Activated CD8-positive, alpha-beta memory T cell treated with anti-CD3 and anti-CD28 coated beads for 24 hours (primary cell): Measurements from ENCODE around the gene TPK1.
"Not testable (repeated sequence)": the region's sequence is repeated elsewhere in the genome, so short reads cannot be mapped to it uniquely, and the experiment has no call there.

Experiments
- DNase-seq: peaks from one replicate; pipeline ENCODE4 v3.0.0-alpha.2; 2020

TPK1 gene

DNA sequence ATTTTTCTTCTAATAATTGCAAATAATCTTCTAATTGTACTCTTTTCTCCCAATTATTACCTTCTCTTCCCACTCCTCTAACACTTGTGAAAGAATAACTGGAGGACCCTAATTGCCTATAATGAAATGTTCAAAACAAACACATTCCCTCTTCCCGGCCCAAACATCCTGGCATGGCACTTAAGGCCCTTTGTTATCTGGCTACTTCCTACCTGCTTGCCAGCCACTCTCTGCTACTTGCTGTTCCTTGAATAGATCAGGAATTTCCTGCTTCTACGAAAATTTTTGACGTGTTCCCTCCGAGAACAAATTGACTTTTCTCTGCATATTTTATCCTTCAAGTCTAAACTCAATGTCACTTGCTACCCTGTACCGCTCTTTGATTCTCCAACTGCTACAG, 376.2 kb downstream of the TPK1 start:
- DNase-seq: no peak

- DNase-seq: no peak
These were observed 380.8 kb downstream of the TPK1 start for GRCh38 chr7:144455040-144455404.

DNA sequence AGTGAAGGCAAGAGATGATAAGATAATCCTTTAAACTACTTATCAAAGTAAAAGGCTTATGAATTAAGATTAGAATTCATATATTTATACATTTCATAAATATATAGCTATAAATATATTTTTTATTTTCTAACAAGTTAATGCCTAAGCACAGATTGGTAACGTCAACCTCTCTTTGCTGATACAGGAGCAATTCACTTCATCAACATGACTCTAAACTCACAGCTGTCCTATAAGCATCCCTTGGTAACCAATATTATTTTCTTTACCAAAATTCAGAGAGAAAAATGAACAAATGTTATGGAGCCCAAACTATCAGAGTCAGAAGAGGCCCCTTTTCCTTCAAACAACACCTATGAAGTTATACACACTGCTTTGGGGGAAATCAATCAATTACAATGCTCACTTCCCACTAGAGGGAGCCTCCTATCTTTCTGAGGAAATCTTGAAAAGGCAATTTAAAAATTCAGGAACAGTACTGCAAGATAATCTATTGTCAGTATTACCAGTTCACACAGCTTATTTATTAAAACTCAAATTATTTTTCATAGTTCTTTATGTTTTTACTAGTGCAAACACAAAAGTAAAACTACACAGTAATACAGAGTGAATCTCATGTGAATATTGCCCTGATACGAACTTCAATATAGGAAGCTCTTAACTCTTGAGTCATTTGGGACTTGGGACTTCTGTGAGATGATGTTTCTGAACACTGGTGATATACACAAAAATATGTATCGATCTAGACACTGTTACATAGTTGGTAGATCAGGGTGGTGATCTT, 381.4 kb downstream of the TPK1 start:
- DNase-seq: no peak

DNA sequence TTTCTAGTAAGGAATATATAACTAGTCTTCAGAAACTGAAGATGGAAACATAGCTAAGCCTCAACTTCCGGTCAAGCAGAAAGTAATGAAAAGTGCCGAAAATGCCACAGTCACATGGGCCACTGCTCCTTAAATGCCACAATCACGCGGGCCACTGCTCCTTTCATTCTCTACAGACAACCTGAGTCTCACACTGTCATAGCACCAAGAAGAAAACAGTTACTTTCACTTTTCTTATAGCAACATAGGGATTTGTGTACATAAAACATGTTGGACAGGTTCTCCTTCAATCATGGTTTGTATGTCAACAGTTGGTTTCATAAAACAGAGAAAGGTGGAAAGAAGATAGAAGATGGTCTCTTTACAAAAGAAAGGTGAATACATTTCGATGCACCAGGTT, 383.8 kb downstream of the TPK1 start:
- DNase-seq: no peak

DNA sequence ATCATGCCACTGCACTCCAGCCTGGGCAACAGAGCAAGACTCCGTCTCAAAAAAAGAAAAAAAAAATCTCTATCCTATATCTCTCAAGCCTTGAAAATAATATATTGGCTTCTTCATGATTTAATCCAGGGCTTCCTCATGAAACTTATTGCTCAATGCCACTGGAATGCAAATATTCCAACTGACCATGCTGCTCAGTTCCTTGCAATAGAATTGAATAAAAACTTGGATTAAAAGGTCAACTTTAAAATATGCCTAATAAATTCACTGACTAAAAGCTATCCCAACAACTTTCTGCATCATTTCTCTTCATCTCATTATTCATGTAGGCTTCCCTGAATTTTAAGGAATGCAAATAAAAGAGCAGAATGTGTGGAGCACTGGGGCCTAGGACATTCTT, 390.3 kb downstream of the TPK1 start:
- DNase-seq: no peak

DNA sequence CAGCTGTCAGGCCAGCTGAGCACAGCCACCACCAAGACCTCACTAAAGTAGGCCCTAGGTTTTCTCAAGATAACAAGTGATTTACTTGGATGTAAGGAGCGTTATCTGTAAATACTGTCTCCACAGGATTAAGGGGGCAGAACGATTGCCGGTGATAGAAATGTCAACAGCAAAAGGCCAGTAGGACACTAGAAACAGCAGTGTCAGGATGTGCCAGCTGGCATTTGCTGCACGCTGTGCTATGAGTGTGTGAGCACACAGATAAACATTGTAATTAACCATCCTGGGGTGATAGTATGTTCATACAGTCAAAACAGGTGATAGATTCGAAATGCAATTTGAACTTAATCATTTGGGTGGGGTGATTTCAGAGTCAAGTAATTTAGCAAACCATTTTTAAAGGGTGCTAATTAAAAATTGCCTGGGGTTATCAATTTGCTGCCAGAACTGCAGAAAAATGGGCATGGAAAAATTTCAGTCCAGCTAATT, 396.1 kb downstream of the TPK1 start:
- DNase-seq: no peak

- no peak for DNase-seq
These were observed 397.1 kb downstream of the TPK1 start for GRCh38 chr7:144438759-144439158.

GRCh38 chr7:144437370-144438191, 398.3 kb downstream of the TPK1 start:
- DNase-seq: no peak

GRCh38 chr7:144436500-144436899, 399.4 kb downstream of the TPK1 start:
- no peak for DNase-seq

DNA sequence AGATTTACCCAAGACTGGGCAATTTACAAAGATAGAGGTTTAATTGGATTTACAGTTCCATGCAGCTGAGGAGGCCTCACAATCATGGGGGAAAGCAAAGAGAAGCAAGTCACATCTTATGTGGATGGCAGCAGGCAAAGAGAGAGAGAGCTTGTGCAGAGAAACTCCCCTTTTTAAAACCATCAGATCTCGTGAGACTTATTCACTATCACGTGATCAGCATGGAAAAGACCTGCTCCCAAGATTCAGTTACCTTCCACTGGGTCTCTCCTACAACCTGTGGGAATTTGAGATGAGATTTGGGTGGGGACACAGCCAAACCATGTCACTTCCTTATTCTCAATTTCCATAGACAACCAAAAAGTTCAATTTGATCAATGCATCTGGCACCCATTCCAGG, 407.4 kb downstream of the TPK1 start:
- DNase-seq: no peak

- DNase-seq: not testable (repeated sequence)
These were observed 408.3 kb downstream of the TPK1 start for GRCh38 chr7:144427539-144427938.

DNA sequence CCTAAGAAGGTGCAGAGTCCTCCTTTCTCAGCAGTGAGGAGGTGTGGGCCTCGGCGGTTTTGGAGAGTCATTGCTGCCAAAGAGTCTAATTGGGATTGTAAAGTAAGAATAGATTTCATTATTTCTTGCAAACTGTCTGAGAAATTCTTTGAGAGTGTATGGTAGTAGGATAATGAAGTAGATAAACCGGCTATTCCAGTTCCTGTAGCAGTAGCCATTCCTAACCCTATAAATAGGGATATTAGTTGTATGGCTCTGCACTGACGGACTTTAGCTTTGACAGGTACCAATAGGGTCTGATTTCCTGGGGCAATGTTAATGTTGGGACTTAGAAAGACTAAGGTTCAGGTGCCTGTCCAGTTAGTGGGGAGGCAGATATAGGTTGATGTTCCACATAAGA, 416.9 kb downstream of the TPK1 start:
- DNase-seq: not testable (repeated sequence)

DNA sequence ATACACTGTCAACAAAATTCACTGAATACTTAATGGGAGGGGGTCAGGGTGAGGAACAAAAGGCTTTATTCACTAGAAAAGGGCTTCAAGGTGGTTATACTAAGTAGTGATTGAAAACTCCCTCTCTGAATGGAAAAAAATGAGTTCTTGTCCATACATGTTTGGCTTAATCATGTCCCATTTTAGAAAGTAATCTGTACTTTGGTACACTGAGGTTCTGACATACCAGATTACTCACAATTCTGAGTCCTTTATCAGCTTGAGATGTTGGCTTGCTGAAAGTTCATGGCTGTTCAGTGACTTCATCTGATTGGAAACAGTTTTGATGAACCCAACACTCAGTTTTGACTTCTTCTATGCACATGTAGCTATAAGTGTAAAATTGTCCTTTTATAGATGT, 419.5 kb downstream of the TPK1 start:
- no peak for DNase-seq

- DNase-seq: no peak
These were observed 420.0 kb downstream of the TPK1 start for GRCh38 chr7:144415858-144416257.

DNA sequence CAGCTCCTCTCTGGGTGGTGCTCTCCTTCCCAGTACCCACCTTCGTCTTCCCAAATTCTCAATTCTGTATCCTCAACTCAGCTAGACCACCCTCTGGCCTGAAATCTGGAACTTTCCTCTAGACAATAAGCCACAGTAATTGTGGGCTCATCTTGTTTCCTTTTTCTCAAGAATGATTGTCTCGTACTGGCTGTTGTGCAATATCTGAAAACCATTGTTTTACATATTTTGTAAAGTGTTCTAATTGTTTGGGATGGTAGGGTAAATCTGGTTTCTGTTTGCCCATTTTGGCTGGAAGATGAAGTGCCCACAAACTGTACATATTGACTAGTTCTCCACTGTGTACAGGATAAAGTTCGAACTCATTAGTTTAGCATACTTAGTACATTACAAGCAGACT, 421.0 kb downstream of the TPK1 start:
- DNase-seq: no peak

GRCh38 chr7:144410441-144410840, 425.4 kb downstream of the TPK1 start:
- no peak for DNase-seq

GRCh38 chr7:144408121-144408520, 427.7 kb downstream of the TPK1 start:
- DNase-seq: no peak

GRCh38 chr7:144407266-144407931, 428.5 kb downstream of the TPK1 start:
- no peak for DNase-seq

DNA sequence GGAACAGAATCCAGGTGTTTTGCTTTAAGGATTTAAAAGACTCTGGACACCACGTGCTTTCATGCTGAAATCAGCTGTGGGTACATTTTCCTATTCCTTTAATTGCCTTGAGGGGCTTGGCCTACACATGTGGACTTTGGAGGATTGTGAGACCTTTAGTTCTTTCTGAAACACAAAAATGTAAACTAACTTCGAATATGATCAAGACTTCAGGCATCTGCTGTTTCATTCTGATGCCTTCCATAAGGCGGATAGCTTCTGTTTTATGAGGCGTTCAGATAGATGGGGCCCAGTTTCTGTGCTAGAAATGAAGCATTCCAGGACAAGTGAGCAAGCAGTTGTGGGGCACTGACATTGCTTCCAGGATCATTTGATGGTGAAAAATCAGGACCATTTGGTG, 430.9 kb downstream of the TPK1 start:
- no peak for DNase-seq

- peak; percentile 15 for DNase-seq
These were observed 432.2 kb downstream of the TPK1 start, which contains the start of gene NOBOX for GRCh38 chr7:144403649-144404061. Gene NOBOX, minus strand, starts transcription at chr7:144403693.

DNA sequence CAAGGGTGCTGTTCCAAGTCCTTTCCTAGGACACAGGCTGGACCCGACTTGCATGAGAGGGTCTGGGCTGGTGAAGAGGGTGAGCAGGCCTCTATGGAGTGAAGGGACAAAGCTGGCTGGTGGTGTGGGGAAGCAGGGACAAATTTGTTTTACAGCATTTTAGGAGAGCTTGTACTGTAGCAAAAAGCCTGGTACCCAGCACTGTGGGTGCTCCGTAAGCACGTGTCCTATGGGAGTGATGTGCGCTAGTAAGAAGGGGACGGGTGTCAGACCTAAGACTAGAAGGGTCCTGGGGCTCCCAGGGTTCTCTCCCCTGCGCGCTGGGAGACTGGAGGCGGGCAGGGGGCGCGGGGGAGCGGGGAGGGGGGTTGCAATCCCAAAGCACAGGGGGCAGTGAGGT, 432.8 kb downstream of the TPK1 start:
- DNase-seq: peak; percentile 41
